Cardiac ventricle fibroblast (primary cell): ENCODE data around the gene RTF2. TPM values are rescaled to one million over a fixed set of nuclear protein-coding genes. Genes with fewer than 3 reads are reported as not detected.

ENCODE experiments used
- total RNA-seq: library from RNA; depleted of rRNA; stranded (reverse); fragments of >200 nt; gene quantifications from 2 replicates; pipeline ENCODE4 v1.2.3, GENCODE V29; 2015

RTF2 gene
- total RNA-seq, result 46.0 and 49.7 TPM in 2 replicates

GRCh38 chr20:56468316-56469076 lies at the start of gene RTF2:
Gene RTF2, plus strand, starts transcription at chr20:56468627. Its CDS starts 71 bp downstream, at chr20:56468698.

GRCh38 chr20:56524444-56524843 lies 56.0 kb downstream of the RTF2 start, which contains the start of gene FAM209A:
Gene FAM209A, plus strand, starts transcription at chr20:56524744. Its CDS starts 65 bp downstream, at chr20:56524809.

GRCh38 chr20:56532946-56533345 lies 64.5 kb downstream of the RTF2 start, which contains the start of gene FAM209B:
Gene FAM209B, plus strand, starts transcription at chr20:56533246. Its CDS starts 96 bp downstream, at chr20:56533342.

Other genes starting within 250 kb of the RTF2 start
- not detected in 2 replicates for gene MC3R, start 219.9 kb upstream of the RTF2 start, total RNA-seq
- gene FAM210B, start 109.7 kb upstream of the RTF2 start, total RNA-seq, result 44.0 and 50.2 TPM in 2 replicates
- gene AURKA, start 76.4 kb upstream of the RTF2 start, total RNA-seq, result 3.9 and 4.9 TPM in 2 replicates
- 24.8 and 26.4 TPM in 2 replicates for gene CSTF1, start 76.0 kb upstream of the RTF2 start, total RNA-seq
- 2.8 and 4.0 TPM in 2 replicates for gene CASS4, start 56.4 kb upstream of the RTF2 start, total RNA-seq
- not detected in 2 replicates for gene FAM209A, start 56.1 kb downstream of the RTF2 start, total RNA-seq
- not detected in 2 replicates for gene FAM209B, start 64.6 kb downstream of the RTF2 start, total RNA-seq
- gene TFAP2C, start 160.7 kb downstream of the RTF2 start, total RNA-seq, result not detected in 2 replicates